HCT116 (cell line): ENCODE measurements around the gene ZNF324B.

Source experiments
- CEBPB ChIP-seq: IDR thresholded peaks from 2 replicates; pipeline ENCODE4 v1.6.1; 2012; ENCODE audit warnings: low read depth
- EZH2phosphoT487 ChIP-seq: fragments of 200-600 bp; IDR thresholded peaks from 2 replicates; pipeline ENCODE4 v1.6.1; 2018; ENCODE audit warnings: antibody characterized with exemption, borderline replicate concordance
- FOSL1 ChIP-seq: IDR thresholded peaks from 2 replicates; pipeline ENCODE4 v1.6.1; 2012; ENCODE audit warnings: low read depth
- POLR2A ChIP-seq: IDR thresholded peaks from 2 replicates; pipeline ENCODE4 v1.7.0; 2011; ENCODE audit warnings: borderline replicate concordance; ENCODE audit not compliant: insufficient read depth, insufficient read length; ENCODE audit errors: extremely low read depth
- POLR2AphosphoS5 ChIP-seq: IDR thresholded peaks from 2 replicates; pipeline ENCODE4 v1.6.1; 2011; ENCODE audit warnings: mild to moderate bottlenecking, low read depth, low read length, moderate library complexity
- RAD21 ChIP-seq: IDR thresholded peaks from 2 replicates; pipeline ENCODE4 v1.6.1; 2012; ENCODE audit warnings: low read depth, mild to moderate bottlenecking
- SIN3A ChIP-seq: IDR thresholded peaks from 2 replicates; pipeline ENCODE4 v1.6.1; 2012; ENCODE audit warnings: low read depth
- TCF7L2 ChIP-seq: IDR thresholded peaks from 2 replicates; pipeline ENCODE4 v1.7.0; 2011; ENCODE audit warnings: borderline replicate concordance, inconsistent platforms; ENCODE audit not compliant: insufficient read depth, insufficient read length; ENCODE audit errors: extremely low read depth
- YY1 ChIP-seq: IDR thresholded peaks from 2 replicates; pipeline ENCODE4 v1.6.1; 2011; ENCODE audit warnings: low read length, low read depth, moderate library complexity, mild to moderate bottlenecking; ENCODE audit not compliant: insufficient replicate concordance; ENCODE audit errors: extremely low read depth
- ZFX ChIP-seq: fragments of 450-650 bp; IDR thresholded peaks from 2 replicates; pipeline ENCODE4 v1.6.1; 2017
- ZNF274 ChIP-seq: fragments of 200-500 bp; sonication (Bioruptor generic); IDR thresholded peaks from 2 replicates; pipeline ENCODE4 v1.6.1; 2014; ENCODE audit warnings: mild to moderate bottlenecking, low read depth, low read length, inconsistent platforms
- TF ChIP-seq, protein P1 (sequence below), 3 experiments: fragments of 200-600 bp in 1 of 3; sonication (generic) in 1 of 3; IDR thresholded peaks in 2 of 3; conservative IDR thresholded peaks in 1 of 3; 2 replicates each; pipeline ENCODE4 v1.5.1; 2012 to 2017; ENCODE audit warnings: low read depth in 2 of 3, low read length in 2 of 3, antibody characterized with exemption in 1 of 3, borderline replicate concordance in 1 of 3, control low read depth in 1 of 3, mild to moderate bottlenecking in 1 of 3, mixed read lengths in 1 of 3, mixed run types in 1 of 3, moderate library complexity in 1 of 3; ENCODE audit not compliant: insufficient read depth in 1 of 3
- TF ChIP-seq, protein P2 (sequence below): IDR thresholded peaks from 2 replicates; pipeline ENCODE4 v1.6.1; 2012
- TF ChIP-seq, protein P3 (sequence below): IDR thresholded peaks from 2 replicates; pipeline ENCODE4 v1.6.1; 2012; ENCODE audit warnings: low read depth

GRCh38 chr19:58456111-58456510, 4.7 kb downstream of the ZNF324B start:
- TF ChIP-seq, protein P1, sequence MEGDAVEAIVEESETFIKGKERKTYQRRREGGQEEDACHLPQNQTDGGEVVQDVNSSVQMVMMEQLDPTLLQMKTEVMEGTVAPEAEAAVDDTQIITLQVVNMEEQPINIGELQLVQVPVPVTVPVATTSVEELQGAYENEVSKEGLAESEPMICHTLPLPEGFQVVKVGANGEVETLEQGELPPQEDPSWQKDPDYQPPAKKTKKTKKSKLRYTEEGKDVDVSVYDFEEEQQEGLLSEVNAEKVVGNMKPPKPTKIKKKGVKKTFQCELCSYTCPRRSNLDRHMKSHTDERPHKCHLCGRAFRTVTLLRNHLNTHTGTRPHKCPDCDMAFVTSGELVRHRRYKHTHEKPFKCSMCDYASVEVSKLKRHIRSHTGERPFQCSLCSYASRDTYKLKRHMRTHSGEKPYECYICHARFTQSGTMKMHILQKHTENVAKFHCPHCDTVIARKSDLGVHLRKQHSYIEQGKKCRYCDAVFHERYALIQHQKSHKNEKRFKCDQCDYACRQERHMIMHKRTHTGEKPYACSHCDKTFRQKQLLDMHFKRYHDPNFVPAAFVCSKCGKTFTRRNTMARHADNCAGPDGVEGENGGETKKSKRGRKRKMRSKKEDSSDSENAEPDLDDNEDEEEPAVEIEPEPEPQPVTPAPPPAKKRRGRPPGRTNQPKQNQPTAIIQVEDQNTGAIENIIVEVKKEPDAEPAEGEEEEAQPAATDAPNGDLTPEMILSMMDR (IDR thresholded peaks at IDR 0.05 in 2 of 3, conservative IDR thresholded peaks at IDR 0.05 in 1 of 3; ENCODE audit: borderline replicate concordance in 1 of 3, insufficient read depth in 1 of 3, low read depth in 2 of 3, low read length in 2 of 3) = no peak
- TF ChIP-seq POLR2A (no peak), EZH2phosphoT487 (no peak), ZFX (no peak), POLR2AphosphoS5 (no peak), CEBPB (no peak), SIN3A (no peak), FOSL1 (no peak), RAD21 (no peak), TCF7L2 (no peak), ZNF274 (no peak), YY1 (no peak)
- TF ChIP-seq, protein P2, sequence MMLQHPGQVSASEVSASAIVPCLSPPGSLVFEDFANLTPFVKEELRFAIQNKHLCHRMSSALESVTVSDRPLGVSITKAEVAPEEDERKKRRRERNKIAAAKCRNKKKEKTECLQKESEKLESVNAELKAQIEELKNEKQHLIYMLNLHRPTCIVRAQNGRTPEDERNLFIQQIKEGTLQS = no peak
- TF ChIP-seq, protein P3, sequence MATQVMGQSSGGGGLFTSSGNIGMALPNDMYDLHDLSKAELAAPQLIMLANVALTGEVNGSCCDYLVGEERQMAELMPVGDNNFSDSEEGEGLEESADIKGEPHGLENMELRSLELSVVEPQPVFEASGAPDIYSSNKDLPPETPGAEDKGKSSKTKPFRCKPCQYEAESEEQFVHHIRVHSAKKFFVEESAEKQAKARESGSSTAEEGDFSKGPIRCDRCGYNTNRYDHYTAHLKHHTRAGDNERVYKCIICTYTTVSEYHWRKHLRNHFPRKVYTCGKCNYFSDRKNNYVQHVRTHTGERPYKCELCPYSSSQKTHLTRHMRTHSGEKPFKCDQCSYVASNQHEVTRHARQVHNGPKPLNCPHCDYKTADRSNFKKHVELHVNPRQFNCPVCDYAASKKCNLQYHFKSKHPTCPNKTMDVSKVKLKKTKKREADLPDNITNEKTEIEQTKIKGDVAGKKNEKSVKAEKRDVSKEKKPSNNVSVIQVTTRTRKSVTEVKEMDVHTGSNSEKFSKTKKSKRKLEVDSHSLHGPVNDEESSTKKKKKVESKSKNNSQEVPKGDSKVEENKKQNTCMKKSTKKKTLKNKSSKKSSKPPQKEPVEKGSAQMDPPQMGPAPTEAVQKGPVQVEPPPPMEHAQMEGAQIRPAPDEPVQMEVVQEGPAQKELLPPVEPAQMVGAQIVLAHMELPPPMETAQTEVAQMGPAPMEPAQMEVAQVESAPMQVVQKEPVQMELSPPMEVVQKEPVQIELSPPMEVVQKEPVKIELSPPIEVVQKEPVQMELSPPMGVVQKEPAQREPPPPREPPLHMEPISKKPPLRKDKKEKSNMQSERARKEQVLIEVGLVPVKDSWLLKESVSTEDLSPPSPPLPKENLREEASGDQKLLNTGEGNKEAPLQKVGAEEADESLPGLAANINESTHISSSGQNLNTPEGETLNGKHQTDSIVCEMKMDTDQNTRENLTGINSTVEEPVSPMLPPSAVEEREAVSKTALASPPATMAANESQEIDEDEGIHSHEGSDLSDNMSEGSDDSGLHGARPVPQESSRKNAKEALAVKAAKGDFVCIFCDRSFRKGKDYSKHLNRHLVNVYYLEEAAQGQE = no peak
